Measurements from ENCODE around the gene MTA1. TPM values are rescaled to one million over a fixed set of nuclear protein-coding genes. Genes with fewer than 3 reads are reported as not detected.

Gene MTA1
- total and polyA plus RNA-seq, 8 donors, result 24.9 to 183 (median 54.1) TPM

GRCh38 chr14:105492971-105493871 lies 73.6 kb downstream of the MTA1 start:
- peak in 1 of 2 donors; percentile 27 for DNase-seq
- H3K36me3 ChIP-seq, result peaks cover 0 to under 1% (median 0%) of the 10 kb centered on the region in 4 donors
- H3K27me3 ChIP-seq, result peaks cover 0 to 8% (median 0%) of the 10 kb centered on the region in 3 donors
- intact Hi-C loops (cut with DNase I; ENCODE audit: low total_unique reads), result no loop called here
- no peak for TF ChIP-seq POLR2A (IDR thresholded peaks at IDR 0.05)
- no peak for TF ChIP-seq POLR2AphosphoS5 (IDR thresholded peaks at IDR 0.05)
- TF ChIP-seq CTCF (IDR thresholded peaks at IDR 0.05), result no peak
- TF ChIP-seq EP300 (IDR thresholded peaks at IDR 0.05), result no peak
- no peak overlapping the region for H3K27ac ChIP-seq
- H3K9me3 ChIP-seq, result no peaks in the 10 kb centered on the region
- no peak overlapping the region for H3K4me3 ChIP-seq
- H3K4me1 ChIP-seq, result peaks cover 18 to 39% (median 36%) of the 10 kb centered on the region in 4 donors
- 80 to 91% (median 88%) methylated on average over 15 to 20 of the region's 20 CpGs for WGBS, 5 donors

- intact Hi-C loops (cut with DNase I; ENCODE audit: low total_unique reads), result no loop called here
- Histone ChIP-seq H3K36me3 (peaks cover 0 to 9% (median 0%) of the 10 kb centered on the region in 4 donors), H3K9me3 (no peaks in the 10 kb centered on the region), H3K4me3 (no peak overlapping the region), H3K27ac (no peak overlapping the region), H3K4me1 (peaks cover 9 to 31% (median 27%) of the 10 kb centered on the region in 4 donors), H3K27me3 (no peaks in the 10 kb centered on the region)
- TF ChIP-seq POLR2AphosphoS5 (IDR thresholded peaks at IDR 0.05), result no peak
- no peak for TF ChIP-seq POLR2A (IDR thresholded peaks at IDR 0.05)
- no peak for TF ChIP-seq CTCF (IDR thresholded peaks at IDR 0.05)
- TF ChIP-seq EP300 (IDR thresholded peaks at IDR 0.05), result no peak
- peak in 1 of 2 donors; percentile 16 for DNase-seq
- WGBS, 5 donors, result 90 to 98% (median 90%) methylated on average over 8 to 16 of the region's 16 CpGs
Measured at GRCh38 chr14:105493921-105494605, 74.4 kb downstream of the MTA1 start.

- intact Hi-C loops (cut with DNase I; ENCODE audit: low total_unique reads), result no loop called here
- WGBS, 5 donors, result 92 to 97% (median 97%) methylated on average over 6 of the region's 6 CpGs
- TF ChIP-seq POLR2A (IDR thresholded peaks at IDR 0.05) (no peak), CTCF (IDR thresholded peaks at IDR 0.05) (no peak), POLR2AphosphoS5 (IDR thresholded peaks at IDR 0.05) (no peak), EP300 (IDR thresholded peaks at IDR 0.05) (no peak)
- H3K4me1 ChIP-seq, result peaks cover 4 to 26% (median 22%) of the 10 kb centered on the region in 4 donors
- no peak overlapping the region for H3K4me3 ChIP-seq
- no peaks in the 10 kb centered on the region for H3K9me3 ChIP-seq
- DNase-seq, result no peak
- no peak overlapping the region for H3K27ac ChIP-seq
- H3K27me3 ChIP-seq, result no peaks in the 10 kb centered on the region
- H3K36me3 ChIP-seq, result peaks cover 0 to 10% (median 0%) of the 10 kb centered on the region in 4 donors
Measured at GRCh38 chr14:105494606-105494929, 74.9 kb downstream of the MTA1 start.

GRCh38 chr14:105495101-105495989 lies 75.7 kb downstream of the MTA1 start:
- peak in 1 of 2 donors; percentile 37 for DNase-seq
- intact Hi-C loops (cut with DNase I; ENCODE audit: low total_unique reads), result no loop called here
- no peak overlapping the region for H3K27ac ChIP-seq
- TF ChIP-seq EP300 (IDR thresholded peaks at IDR 0.05) (no peak), CTCF (IDR thresholded peaks at IDR 0.05) (no peak), POLR2AphosphoS5 (IDR thresholded peaks at IDR 0.05) (no peak), POLR2A (IDR thresholded peaks at IDR 0.05) (no peak)
- 53 to 78% (median 69%) methylated on average over 8 to 18 of the region's 18 CpGs for WGBS, 5 donors
- H3K4me3 ChIP-seq, result no peak overlapping the region
- H3K4me1 ChIP-seq, result peaks cover 0 to 18% (median 14%) of the 10 kb centered on the region in 4 donors
- H3K27me3 ChIP-seq, result no peaks in the 10 kb centered on the region
- no peaks in the 10 kb centered on the region for H3K9me3 ChIP-seq
- H3K36me3 ChIP-seq, result peaks cover 0 to 10% (median 0%) of the 10 kb centered on the region in 4 donors

All from stomach (tissue), 9 donors.